Measurements from ENCODE around the gene CATSPERE. TPM values are rescaled to one million over a fixed set of nuclear protein-coding genes. Genes with fewer than 3 reads are reported as not detected.

Gene CATSPERE
- total and polyA plus RNA-seq, 2 of the 8 experiments (the other 6 are each of a cell fraction or from before 2014, with no cell fraction given), result 0.05 to 0.45 TPM

DNA sequence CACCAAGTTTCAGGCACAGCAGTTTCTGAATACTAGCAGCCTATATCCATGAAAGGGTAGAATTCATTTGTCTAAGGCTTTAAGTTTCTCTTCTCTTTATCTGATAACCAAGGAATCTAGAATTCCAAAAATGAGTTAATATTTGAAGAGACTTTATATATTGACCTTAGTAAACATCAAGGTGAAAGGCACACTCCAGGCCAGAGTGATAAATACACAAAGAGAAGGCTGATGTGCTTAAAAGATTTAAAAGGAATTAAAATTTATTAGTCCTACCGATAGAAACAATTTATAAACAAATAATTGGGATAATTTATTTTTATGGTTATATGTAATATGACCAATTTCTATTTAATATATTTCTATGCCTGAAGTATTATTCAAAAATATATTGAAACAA lies 98.5 kb downstream of the CATSPERE start:
- Histone ChIP-seq H3K79me2 (ENCODE audit: control insufficient read depth in 1 of 2, insufficient read depth in 2 of 2, low read length in 2 of 2) (no peaks in the 10 kb centered on the region), H3K4me1 (replicated peaks in 1 of 4; ENCODE audit: control insufficient read depth in 3 of 4, insufficient read depth in 4 of 4, low read length in 3 of 4) (no peaks in the 10 kb centered on the region), H3K27me3 (replicated peaks in 1 of 4; ENCODE audit: control insufficient read depth in 3 of 4, extremely low read depth in 1 of 4, insufficient read depth in 3 of 4, low read length in 3 of 4) (no peaks in the 10 kb centered on the region), H3K23ac (ENCODE audit: insufficient read length) (no peak overlapping the region), H2AK5ac (ENCODE audit: low read depth, low read length) (no peak overlapping the region), H3K14ac (ENCODE audit: insufficient read length) (no peak overlapping the region), H2BK120ac (replicated peaks; ENCODE audit: low read depth, low read length) (no peak overlapping the region), H3K27ac (ENCODE audit: low read depth, low read length) (no peak overlapping the region), H4K8ac (ENCODE audit: extremely low read depth, insufficient read depth, low read length) (no peak overlapping the region), H3K4me2 (ENCODE audit: insufficient read depth in 1 of 2, low read depth in 2 of 2, low read length in 2 of 2) (no peak overlapping the region), H4K5ac (ENCODE audit: insufficient read length, low read depth, low read length) (no peak overlapping the region), H3K18ac (ENCODE audit: extremely low read depth, low read length) (no peak overlapping the region), H2BK20ac (ENCODE audit: low read length) (no peak overlapping the region), H3K56ac (replicated peaks; ENCODE audit: insufficient read length, low read depth, low read length) (no peak overlapping the region), H3K4me3 (ENCODE audit: extremely low read depth in 1 of 4, insufficient read depth in 2 of 4, low read depth in 3 of 4, low read length in 4 of 4) (no peak overlapping the region), H3K36me3 (ENCODE audit: control insufficient read depth in 2 of 4, insufficient read depth in 4 of 4, low read length in 3 of 4) (no peaks in the 10 kb centered on the region), H3K9ac (replicated peaks in 1 of 4; ENCODE audit: extremely low read depth in 1 of 4, low read depth in 3 of 4, low read length in 3 of 4) (no peak overlapping the region), H3K79me1 (ENCODE audit: low read depth, low read length) (no peaks in the 10 kb centered on the region), H4K20me1 (replicated peaks in 1 of 2; ENCODE audit: control insufficient read depth in 1 of 2, insufficient read depth in 2 of 2, low read length in 2 of 2) (no peaks in the 10 kb centered on the region), H2BK12ac (ENCODE audit: low read depth, low read length) (no peak overlapping the region), H4K91ac (replicated peaks; ENCODE audit: insufficient read length, low read length) (no peak overlapping the region), H2AFZ (ENCODE audit: low read length) (no peak overlapping the region), H3K9me3 (ENCODE audit: insufficient read depth in 2 of 2, low read depth in 1 of 2, low read length in 1 of 2) (peaks cover 0 to 3% of the 10 kb centered on the region in 2 experiments; a peak in 2 of 4 replicates), H3K4ac (replicated peaks; ENCODE audit: insufficient read length, low read depth, low read length) (no peak overlapping the region), H2BK5ac (ENCODE audit: low read depth, low read length) (no peak overlapping the region), H3K23me2 (ENCODE audit: low read depth, low read length) (no peaks in the 10 kb centered on the region), H2BK15ac (ENCODE audit: low read length) (no peak overlapping the region)
- 92% methylated on average over 1 of the region's 1 CpG; no CpG with 5 or more reads in 1 of the 2 experiments for WGBS, 2 experiments (ENCODE audit: extremely low coverage in 1 of 2, insufficient coverage in 1 of 2, insufficient read length in 1 of 2, insufficient replicate concordance in 2 of 2, low coverage in 1 of 2, low lambda C conversion rate in 2 of 2, missing lambda C conversion rate in 1 of 2)
- ChIA-PET CTCF (ENCODE audit: partially characterized antibody) (no interaction called here), POLR2A (ENCODE audit: partially characterized antibody) (no interaction called here)
- DNase-seq (ENCODE audit: low read depth in 1 of 2, low spot score in 2 of 2) (no peak), FAIRE-seq (no peak)
- TF ChIP-seq SP2 (IDR thresholded peaks at IDR 0.05; ENCODE audit: low read length) (no peak), RFX5 (IDR thresholded peaks at IDR 0.05; ENCODE audit: borderline replicate concordance, low read depth, low read length) (no peak), SIX5 (IDR thresholded peaks at IDR 0.05; ENCODE audit: low read depth, low read length) (no peak), JUN (IDR thresholded peaks at IDR 0.05; ENCODE audit: low read depth, low read length) (no peak), MAFK (IDR thresholded peaks at IDR 0.05; ENCODE audit: low read depth, low read length) (no peak), SAP30 (IDR thresholded peaks at IDR 0.05; ENCODE audit: insufficient read depth, insufficient replicate concordance, low read length) (no peak), EZH2 (IDR thresholded peaks at IDR 0.05; ENCODE audit: low read depth, low read length, severe bottlenecking) (no peak), RAD21 (IDR thresholded peaks at IDR 0.05 in 1 of 2, conservative IDR thresholded peaks at IDR 0.05 in 1 of 2; ENCODE audit: low read depth in 2 of 2, low read length in 2 of 2) (no peak), POU5F1 (IDR thresholded peaks at IDR 0.05; ENCODE audit: low read depth, low read length) (no peak), RXRA (IDR thresholded peaks at IDR 0.05; ENCODE audit: insufficient read depth, low read depth, low read length) (no peak), CTBP2 (IDR thresholded peaks at IDR 0.05; ENCODE audit: borderline replicate concordance, insufficient read depth, insufficient read length, low read length) (no peak), SIRT6 (IDR thresholded peaks at IDR 0.05; ENCODE audit: low read length) (no peak), BRCA1 (IDR thresholded peaks at IDR 0.05; ENCODE audit: low read depth, low read length) (no peak), NANOG (IDR thresholded peaks at IDR 0.05; ENCODE audit: insufficient read depth, low read depth, low read length, poor library complexity, severe bottlenecking) (no peak), BCL11A (IDR thresholded peaks at IDR 0.05; ENCODE audit: low read depth in 2 of 2, low read length in 2 of 2) (no peak)
